Osteoblast (primary cell): ENCODE data around the gene TBX3. TPM values are rescaled to one million over a fixed set of nuclear protein-coding genes. Genes with fewer than 3 reads are reported as not detected.

ENCODE experiments used
- DNase-seq: peaks from one replicate; pipeline ENCODE4 v3.0.0; 2011; ENCODE audit warnings: low spot score, mixed read lengths; ENCODE audit not compliant: insufficient read length; ENCODE audit errors: missing footprints
- H2AFZ ChIP-seq: 2 replicates; pipeline ENCODE4 v1.6.0; 2011; ENCODE audit warnings: mild to moderate bottlenecking, low read length
- H3K27ac ChIP-seq: 2 replicates; pipeline ENCODE4 v1.5.1; 2011; ENCODE audit warnings: mild to moderate bottlenecking, low read depth, low read length, moderate library complexity
- H3K27me3 ChIP-seq: 2 replicates; pipeline ENCODE4 v1.6.0; 2012; ENCODE audit warnings: mild to moderate bottlenecking, control low read depth, inconsistent platforms, low read length, moderate library complexity; ENCODE audit not compliant: insufficient read depth
- H3K36me3 ChIP-seq: 2 replicates; pipeline ENCODE4 v1.5.1; 2011; ENCODE audit warnings: mild to moderate bottlenecking, low read length, control low read depth, moderate library complexity; ENCODE audit not compliant: insufficient read depth
- H3K4me1 ChIP-seq: 2 replicates; pipeline ENCODE4 v1.5.1; 2011; ENCODE audit warnings: mild to moderate bottlenecking, low read length, control low read depth, moderate library complexity; ENCODE audit not compliant: insufficient read depth
- H3K4me2 ChIP-seq: 2 replicates; pipeline ENCODE4 v1.6.0; 2011; ENCODE audit warnings: mild to moderate bottlenecking, low read length; ENCODE audit not compliant: insufficient read depth
- H3K4me3 ChIP-seq: fragments of 200-600 bp; sonication (generic); 3 replicates; pipeline ENCODE4 v1.5.1; 2012; ENCODE audit warnings: mild to moderate bottlenecking, low read length, inconsistent platforms; ENCODE audit not compliant: insufficient read depth
- H3K79me2 ChIP-seq: 2 replicates; pipeline ENCODE4 v1.6.0; 2012; ENCODE audit warnings: mild to moderate bottlenecking, low read length, control low read depth, inconsistent platforms; ENCODE audit not compliant: insufficient read depth
- H3K9me3 ChIP-seq: 2 replicates; pipeline ENCODE4 v1.5.1; 2011; ENCODE audit warnings: low read depth, low read length, control low read depth
- H4K20me1 ChIP-seq: 2 replicates; pipeline ENCODE4 v1.6.0; 2012; ENCODE audit warnings: mild to moderate bottlenecking, low read length, control low read depth; ENCODE audit not compliant: insufficient read depth
- CTCF ChIP-seq: IDR thresholded peaks from 2 replicates; pipeline ENCODE4 v1.5.1; 2011; ENCODE audit warnings: mild to moderate bottlenecking, low read depth, low read length, moderate library complexity; ENCODE audit errors: extremely low read depth
- total RNA-seq: library from RNA; depleted of rRNA; stranded (reverse); fragments of >200 nt; gene quantifications from 2 replicates; pipeline ENCODE4 v1.2.3, GENCODE V29; 2012

The TBX3 gene
- total RNA-seq, 1 donor, result 11.9 TPM

GRCh38 chr12:114702462-114702861 lies 18.5 kb upstream of the TBX3 start:
- Histone ChIP-seq H3K4me1 (no peaks in the 10 kb centered on the region), H3K27me3 (peaks cover 64% of the 10 kb centered on the region), H3K27ac (no peak overlapping the region), H3K4me2 (no peak overlapping the region), H2AFZ (no peak overlapping the region), H3K4me3 (no peak overlapping the region), H3K9me3 (no peaks in the 10 kb centered on the region), H3K36me3 (no peaks in the 10 kb centered on the region), H4K20me1 (no peaks in the 10 kb centered on the region), H3K79me2 (no peaks in the 10 kb centered on the region)
- DNase-seq, result peak; percentile 68
- TF ChIP-seq CTCF, result no peak

GRCh38 chr12:114701553-114701952 lies 17.6 kb upstream of the TBX3 start:
- Histone ChIP-seq H3K79me2 (no peaks in the 10 kb centered on the region), H3K27me3 (peaks cover 73% of the 10 kb centered on the region), H3K9me3 (no peaks in the 10 kb centered on the region), H2AFZ (no peak overlapping the region), H3K27ac (no peak overlapping the region), H3K4me2 (no peak overlapping the region), H3K4me1 (no peaks in the 10 kb centered on the region), H3K36me3 (no peaks in the 10 kb centered on the region), H3K4me3 (no peak overlapping the region), H4K20me1 (no peaks in the 10 kb centered on the region)
- DNase-seq, result peak; percentile 55
- no peak for TF ChIP-seq CTCF

GRCh38 chr12:114701104-114701414 lies 17.1 kb upstream of the TBX3 start:
- Histone ChIP-seq H3K36me3 (no peaks in the 10 kb centered on the region), H3K4me2 (no peak overlapping the region), H3K79me2 (no peaks in the 10 kb centered on the region), H3K27me3 (peaks cover 78% of the 10 kb centered on the region), H3K4me3 (no peak overlapping the region), H4K20me1 (no peaks in the 10 kb centered on the region), H2AFZ (no peak overlapping the region), H3K27ac (no peak overlapping the region), H3K9me3 (no peaks in the 10 kb centered on the region), H3K4me1 (no peaks in the 10 kb centered on the region)
- no peak for DNase-seq
- no peak for TF ChIP-seq CTCF

GRCh38 chr12:114700392-114701103 lies 16.6 kb upstream of the TBX3 start:
- Histone ChIP-seq H3K4me3 (no peak overlapping the region), H3K36me3 (no peaks in the 10 kb centered on the region), H3K27ac (no peak overlapping the region), H3K79me2 (no peaks in the 10 kb centered on the region), H3K9me3 (no peaks in the 10 kb centered on the region), H4K20me1 (no peaks in the 10 kb centered on the region), H2AFZ (no peak overlapping the region), H3K4me2 (peak overlapping the region; percentile 24), H3K27me3 (peaks cover 84% of the 10 kb centered on the region), H3K4me1 (no peaks in the 10 kb centered on the region)
- TF ChIP-seq CTCF, result no peak
- peak; percentile 66 for DNase-seq
